Measurements from ENCODE around the gene CDKAL1. TPM values are rescaled to one million over a fixed set of nuclear protein-coding genes. Genes with fewer than 3 reads are reported as not detected.

Gene CDKAL1
- total and polyA plus RNA-seq, 2 of the 13 experiments (the other 11 are each of a cell fraction or from before 2014, with no cell fraction given), result 9.5 to 27.7 TPM

- no peak for TF ChIP-seq SOX6 (IDR thresholded peaks at IDR 0.05)
- TF ChIP-seq SOX6 (CRISPR knock-in tag; IDR thresholded peaks at IDR 0.05), result peak; percentile 68; the same call in 1 of the 2 replicates
- TF ChIP-seq, protein P1, sequence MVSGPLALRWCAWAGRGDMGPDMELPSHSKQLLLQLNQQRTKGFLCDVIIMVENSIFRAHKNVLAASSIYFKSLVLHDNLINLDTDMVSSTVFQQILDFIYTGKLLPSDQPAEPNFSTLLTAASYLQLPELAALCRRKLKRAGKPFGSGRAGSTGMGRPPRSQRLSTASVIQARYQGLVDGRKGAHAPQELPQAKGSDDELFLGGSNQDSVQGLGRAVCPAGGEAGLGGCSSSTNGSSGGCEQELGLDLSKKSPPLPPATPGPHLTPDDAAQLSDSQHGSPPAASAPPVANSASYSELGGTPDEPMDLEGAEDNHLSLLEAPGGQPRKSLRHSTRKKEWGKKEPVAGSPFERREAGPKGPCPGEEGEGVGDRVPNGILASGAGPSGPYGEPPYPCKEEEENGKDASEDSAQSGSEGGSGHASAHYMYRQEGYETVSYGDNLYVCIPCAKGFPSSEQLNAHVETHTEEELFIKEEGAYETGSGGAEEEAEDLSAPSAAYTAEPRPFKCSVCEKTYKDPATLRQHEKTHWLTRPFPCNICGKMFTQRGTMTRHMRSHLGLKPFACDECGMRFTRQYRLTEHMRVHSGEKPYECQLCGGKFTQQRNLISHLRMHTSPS (CRISPR knock-in tag; IDR thresholded peaks at IDR 0.05; ENCODE audit: low read depth), result no peak
- peak; percentile 55; the same call in 1 of the 2 replicates for TF ChIP-seq FOXA3 (CRISPR knock-in tag; IDR thresholded peaks at IDR 0.05)
Observed at GRCh38 chr6:20933057-20933788, 399.0 kb downstream of the CDKAL1 start (continued).

GRCh38 chr6:20936949-20937348 lies 402.7 kb downstream of the CDKAL1 start:
- Histone ChIP-seq H3K4me2 (ENCODE audit: low read depth, low read length) (no peak overlapping the region), H3K4me3 (replicated peaks in 1 of 3; ENCODE audit: insufficient read depth in 1 of 3, low read depth in 2 of 3, low read length in 3 of 3) (no peak overlapping the region), H3K9me3 (ENCODE audit: low read length) (no peaks in the 10 kb centered on the region), H3K27ac (ENCODE audit: extremely low read length, insufficient read depth, low read length) (no peak overlapping the region), H3K79me2 (ENCODE audit: insufficient read depth, low read length) (no peaks in the 10 kb centered on the region), H3K36me3 (replicated peaks in 1 of 2; ENCODE audit: control insufficient read depth in 1 of 2, insufficient read depth in 2 of 2, low read length in 2 of 2) (no peaks in the 10 kb centered on the region), H4K20me1 (ENCODE audit: insufficient read depth, low read length) (no peaks in the 10 kb centered on the region), H3K4me1 (ENCODE audit: insufficient read depth, low read length) (peaks cover 32% of the 10 kb centered on the region), H2AFZ (ENCODE audit: low read length) (no peak overlapping the region), H3K9ac (ENCODE audit: insufficient read depth, low read depth, low read length) (no peak overlapping the region), H3K27me3 (ENCODE audit: control insufficient read depth in 1 of 2, insufficient read depth in 2 of 2, low read length in 2 of 2) (no peaks in the 10 kb centered on the region)
- in situ Hi-C loops (cut with HindIII; ENCODE audit: extremely low pct_ligation_motif_present, low pct_unique_long_range_greater_than_20kb), result no loop called here
- no TSS peak for BruUV-seq (replicated peaks)
- DNase-seq (ENCODE audit: low spot score) (no peak), FAIRE-seq (no peak), ATAC-seq (0 out of 3 replicates have a peak, but pooled peaks have one; percentile 31)
- TF ChIP-seq, protein P2, sequence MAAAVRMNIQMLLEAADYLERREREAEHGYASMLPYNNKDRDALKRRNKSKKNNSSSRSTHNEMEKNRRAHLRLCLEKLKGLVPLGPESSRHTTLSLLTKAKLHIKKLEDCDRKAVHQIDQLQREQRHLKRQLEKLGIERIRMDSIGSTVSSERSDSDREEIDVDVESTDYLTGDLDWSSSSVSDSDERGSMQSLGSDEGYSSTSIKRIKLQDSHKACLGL (CRISPR knock-in tag; IDR thresholded peaks at IDR 0.05), result no peak
- TF ChIP-seq ZC3H4 (CRISPR knock-in tag; IDR thresholded peaks at IDR 0.05; ENCODE audit: borderline replicate concordance), result no peak
- TF ChIP-seq KAT2B (IDR thresholded peaks at IDR 0.05; ENCODE audit: borderline replicate concordance, low read depth, low read length), result no peak
- TF ChIP-seq KLF9 (CRISPR knock-in tag; IDR thresholded peaks at IDR 0.05; ENCODE audit: low read depth), result no peak
- TF ChIP-seq, protein P3, sequence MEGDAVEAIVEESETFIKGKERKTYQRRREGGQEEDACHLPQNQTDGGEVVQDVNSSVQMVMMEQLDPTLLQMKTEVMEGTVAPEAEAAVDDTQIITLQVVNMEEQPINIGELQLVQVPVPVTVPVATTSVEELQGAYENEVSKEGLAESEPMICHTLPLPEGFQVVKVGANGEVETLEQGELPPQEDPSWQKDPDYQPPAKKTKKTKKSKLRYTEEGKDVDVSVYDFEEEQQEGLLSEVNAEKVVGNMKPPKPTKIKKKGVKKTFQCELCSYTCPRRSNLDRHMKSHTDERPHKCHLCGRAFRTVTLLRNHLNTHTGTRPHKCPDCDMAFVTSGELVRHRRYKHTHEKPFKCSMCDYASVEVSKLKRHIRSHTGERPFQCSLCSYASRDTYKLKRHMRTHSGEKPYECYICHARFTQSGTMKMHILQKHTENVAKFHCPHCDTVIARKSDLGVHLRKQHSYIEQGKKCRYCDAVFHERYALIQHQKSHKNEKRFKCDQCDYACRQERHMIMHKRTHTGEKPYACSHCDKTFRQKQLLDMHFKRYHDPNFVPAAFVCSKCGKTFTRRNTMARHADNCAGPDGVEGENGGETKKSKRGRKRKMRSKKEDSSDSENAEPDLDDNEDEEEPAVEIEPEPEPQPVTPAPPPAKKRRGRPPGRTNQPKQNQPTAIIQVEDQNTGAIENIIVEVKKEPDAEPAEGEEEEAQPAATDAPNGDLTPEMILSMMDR (CRISPR knock-in tag; IDR thresholded peaks at IDR 0.05), result peak; percentile 26; the same call in 1 of the 2 replicates
- TF ChIP-seq NR2F6 (IDR thresholded peaks at IDR 0.05), result peak; percentile 25; the same call in 1 of the 2 replicates
- peak; percentile 37; the same call in 1 of the 2 replicates for TF ChIP-seq NR2F6 (CRISPR knock-in tag; IDR thresholded peaks at IDR 0.05)
- TF ChIP-seq ZNF792 (CRISPR knock-in tag; IDR thresholded peaks at IDR 0.05), result no peak
- no peak for TF ChIP-seq ZKSCAN1 (IDR thresholded peaks at IDR 0.05; ENCODE audit: low read length)
- TF ChIP-seq STAG1 (CRISPR knock-in tag; IDR thresholded peaks at IDR 0.05), result peak; percentile 56
- TF ChIP-seq KAT7 (CRISPR knock-in tag; IDR thresholded peaks at IDR 0.05; ENCODE audit: borderline replicate concordance), result no peak
- no peak for TF ChIP-seq UBTF (CRISPR knock-in tag; IDR thresholded peaks at IDR 0.05)
- ChIA-PET CTCF (ENCODE audit: low intra/inter-chr PET ratio, low total read pairs) (no interaction called here), POLR2A (no interaction called here)
- intact Hi-C loops (cut with micrococcal nuclease; ENCODE audit: unreplicated experiment), result loop anchor here (5.0 kb wide), 1 partner anchor 650 kb away; no protein-coding TSS in a partner anchor
- 96% methylated on average over 2 of the region's 2 CpGs for WGBS (ENCODE audit: low lambda C conversion rate)
